OCI-LY1 (cell line): Measurements from ENCODE around the gene CACNG7.

ENCODE experiments used
- H2AFZ ChIP-seq: fragments of 200-600 bp; sonication (generic), shearing (Covaris generic); 2 replicates; pipeline ENCODE4 v1.6.0; 2014; ENCODE audit warnings: antibody characterized with exemption, mild to moderate bottlenecking, low read length
- H3F3A ChIP-seq: fragments of 200-600 bp; sonication (generic), shearing (Covaris generic); 2 replicates; pipeline ENCODE4 v1.6.0; 2014; ENCODE audit warnings: mild to moderate bottlenecking, antibody characterized with exemption, low read length, moderate library complexity; ENCODE audit not compliant: insufficient read depth
- H3K27ac ChIP-seq: fragments of 200-600 bp; sonication (generic); 2 replicates; pipeline ENCODE4 v1.5.1; 2014; ENCODE audit warnings: low read length, mixed run types, mild to moderate bottlenecking, low read depth; ENCODE audit not compliant: poor library complexity, severe bottlenecking
- H3K27me3 ChIP-seq: fragments of 200-600 bp; sonication (generic); 2 replicates; pipeline ENCODE4 v1.6.0; 2014; ENCODE audit warnings: antibody characterized with exemption, mild to moderate bottlenecking, low read length, moderate library complexity; ENCODE audit not compliant: insufficient read depth
- H3K36me3 ChIP-seq: fragments of 200-600 bp; sonication (generic); 2 replicates; pipeline ENCODE4 v1.6.1; 2014; ENCODE audit warnings: mild to moderate bottlenecking, antibody characterized with exemption, low read length, moderate library complexity, mixed read lengths; ENCODE audit not compliant: insufficient read depth
- H3K4me1 ChIP-seq: fragments of 200-600 bp; sonication (generic); 2 replicates; pipeline ENCODE4 v1.5.1; 2014; ENCODE audit warnings: mild to moderate bottlenecking, low read length, moderate library complexity; ENCODE audit not compliant: insufficient read depth, severe bottlenecking
- H3K4me2 ChIP-seq: fragments of 200-600 bp; sonication (generic), shearing (Covaris generic); 2 replicates; pipeline ENCODE4 v1.6.1; 2014; ENCODE audit warnings: low read length
- H3K4me3 ChIP-seq: fragments of 200-600 bp; sonication (generic); 2 replicates; pipeline ENCODE4 v1.5.1; 2014; ENCODE audit warnings: low read length, low read depth, mild to moderate bottlenecking, mixed read lengths; ENCODE audit not compliant: poor library complexity, severe bottlenecking
- H3K79me2 ChIP-seq: fragments of 200-600 bp; shearing (Covaris generic); 2 replicates; pipeline ENCODE4 v1.6.1; 2016; ENCODE audit warnings: mixed run types, low read length, mixed read lengths; ENCODE audit not compliant: insufficient read depth
- H3K9ac ChIP-seq: fragments of 200-600 bp; sonication (generic), shearing (Covaris generic); 2 replicates; pipeline ENCODE4 v1.6.1; 2014; ENCODE audit warnings: mild to moderate bottlenecking, low read length, mixed read lengths
- H3K9me2 ChIP-seq: fragments of 200-600 bp; sonication (generic), shearing (Covaris generic); 2 replicates; pipeline ENCODE4 v1.6.1; 2014; ENCODE audit warnings: low read depth, mild to moderate bottlenecking, low read length, mixed read lengths
- H3K9me3 ChIP-seq: fragments of 200-600 bp; shearing (Covaris generic); 2 replicates; pipeline ENCODE4 v1.6.1; 2014; ENCODE audit warnings: low read length, mixed read lengths
- H4K20me1 ChIP-seq: fragments of 200-600 bp; sonication (generic), shearing (Covaris generic); 2 replicates; pipeline ENCODE4 v1.6.0; 2016; ENCODE audit warnings: mild to moderate bottlenecking, low read length; ENCODE audit not compliant: insufficient read depth
- EZH2 ChIP-seq: fragments of 200-600 bp; sonication (generic), shearing (Covaris generic); IDR thresholded peaks from 2 replicates; pipeline ENCODE4 v1.8.0; 2017; ENCODE audit warnings: borderline replicate concordance, mixed run types, mild to moderate bottlenecking, antibody characterized with exemption, low read length, moderate library complexity, mixed read lengths
- TF ChIP-seq, protein P1 (sequence below): fragments of 200-600 bp; sonication (generic), shearing (Covaris generic); IDR thresholded peaks from 2 replicates; pipeline ENCODE4 v1.5.1; 2017; ENCODE audit warnings: mild to moderate bottlenecking, antibody characterized with exemption, low read length, moderate library complexity, mixed read lengths

The CACNG7 gene

DNA sequence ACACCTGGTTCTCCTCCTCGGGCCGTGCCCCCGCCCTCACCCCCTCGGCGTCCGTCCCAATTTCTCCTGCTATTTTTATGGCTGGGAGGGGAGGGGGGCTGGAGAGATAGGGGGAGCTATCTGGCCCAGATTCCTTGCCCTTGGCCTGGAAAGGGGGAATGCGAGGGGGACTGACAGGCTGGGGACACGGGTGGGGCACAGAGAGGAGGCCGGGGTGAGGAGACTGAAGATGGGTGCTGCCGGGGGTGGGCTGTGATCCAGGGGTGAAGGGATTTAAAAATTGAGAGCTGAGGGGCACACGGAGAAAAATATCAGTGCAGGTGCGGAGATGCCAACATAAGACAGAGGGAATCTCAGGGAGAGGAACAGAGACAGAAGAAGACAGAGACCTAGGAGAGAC lies 24.8 kb upstream of the CACNG7 start:
- Histone ChIP-seq H2AFZ (no peak overlapping the region), H4K20me1 (no peaks in the 10 kb centered on the region), H3K27me3 (no peaks in the 10 kb centered on the region), H3K4me1 (no peaks in the 10 kb centered on the region), H3K27ac (no peak overlapping the region), H3K36me3 (no peaks in the 10 kb centered on the region), H3K9me2 (no peaks in the 10 kb centered on the region), H3K79me2 (no peaks in the 10 kb centered on the region), H3F3A (no peaks in the 10 kb centered on the region), H3K4me2 (no peak overlapping the region), H3K9me3 (no peaks in the 10 kb centered on the region), H3K4me3 (no peak overlapping the region), H3K9ac (no peak overlapping the region)
- TF ChIP-seq, protein P1, sequence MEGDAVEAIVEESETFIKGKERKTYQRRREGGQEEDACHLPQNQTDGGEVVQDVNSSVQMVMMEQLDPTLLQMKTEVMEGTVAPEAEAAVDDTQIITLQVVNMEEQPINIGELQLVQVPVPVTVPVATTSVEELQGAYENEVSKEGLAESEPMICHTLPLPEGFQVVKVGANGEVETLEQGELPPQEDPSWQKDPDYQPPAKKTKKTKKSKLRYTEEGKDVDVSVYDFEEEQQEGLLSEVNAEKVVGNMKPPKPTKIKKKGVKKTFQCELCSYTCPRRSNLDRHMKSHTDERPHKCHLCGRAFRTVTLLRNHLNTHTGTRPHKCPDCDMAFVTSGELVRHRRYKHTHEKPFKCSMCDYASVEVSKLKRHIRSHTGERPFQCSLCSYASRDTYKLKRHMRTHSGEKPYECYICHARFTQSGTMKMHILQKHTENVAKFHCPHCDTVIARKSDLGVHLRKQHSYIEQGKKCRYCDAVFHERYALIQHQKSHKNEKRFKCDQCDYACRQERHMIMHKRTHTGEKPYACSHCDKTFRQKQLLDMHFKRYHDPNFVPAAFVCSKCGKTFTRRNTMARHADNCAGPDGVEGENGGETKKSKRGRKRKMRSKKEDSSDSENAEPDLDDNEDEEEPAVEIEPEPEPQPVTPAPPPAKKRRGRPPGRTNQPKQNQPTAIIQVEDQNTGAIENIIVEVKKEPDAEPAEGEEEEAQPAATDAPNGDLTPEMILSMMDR, result no peak
- TF ChIP-seq EZH2, result no peak

DNA sequence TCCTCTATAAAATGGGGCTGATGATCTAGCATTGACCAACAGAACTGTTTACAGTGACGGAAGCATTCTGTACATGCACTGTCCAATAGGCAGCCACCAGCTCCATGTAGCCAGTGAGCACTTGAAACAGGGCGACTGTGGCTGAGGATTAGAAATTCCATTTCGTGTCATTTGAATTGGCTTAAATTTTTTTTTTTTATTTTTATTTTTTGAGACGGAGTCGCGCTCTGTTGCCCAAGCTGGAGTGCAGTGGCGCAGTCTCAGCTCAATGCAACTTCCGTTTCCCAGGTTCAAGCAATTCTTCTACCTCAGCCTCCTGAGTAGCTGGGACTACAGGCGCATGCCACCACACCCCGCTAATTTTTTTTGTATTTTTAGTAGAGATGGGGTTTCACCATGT lies 24.0 kb upstream of the CACNG7 start:
- Histone ChIP-seq H2AFZ (no peak overlapping the region), H3K27ac (no peak overlapping the region), H3K4me2 (no peak overlapping the region), H3K79me2 (no peaks in the 10 kb centered on the region), H3K27me3 (no peaks in the 10 kb centered on the region), H3K9ac (no peak overlapping the region), H3K36me3 (no peaks in the 10 kb centered on the region), H3F3A (no peaks in the 10 kb centered on the region), H3K4me1 (no peaks in the 10 kb centered on the region), H3K4me3 (no peak overlapping the region), H4K20me1 (no peaks in the 10 kb centered on the region), H3K9me3 (no peaks in the 10 kb centered on the region), H3K9me2 (no peaks in the 10 kb centered on the region)
- TF ChIP-seq EZH2, result no peak
- TF ChIP-seq, protein P1, result no peak

- H3K27ac ChIP-seq, result no peak overlapping the region
- no peaks in the 10 kb centered on the region for H3F3A ChIP-seq
- no peaks in the 10 kb centered on the region for H3K4me1 ChIP-seq
- no peak overlapping the region for H2AFZ ChIP-seq
- H3K4me3 ChIP-seq, result no peak overlapping the region
- H3K79me2 ChIP-seq, result no peaks in the 10 kb centered on the region
- H3K27me3 ChIP-seq, result no peaks in the 10 kb centered on the region
- no peaks in the 10 kb centered on the region for H3K9me2 ChIP-seq
- no peak overlapping the region for H3K4me2 ChIP-seq
- no peaks in the 10 kb centered on the region for H3K9me3 ChIP-seq
- H3K36me3 ChIP-seq, result no peaks in the 10 kb centered on the region
- TF ChIP-seq, protein P1, result no peak
- no peak for TF ChIP-seq EZH2
- H4K20me1 ChIP-seq, result no peaks in the 10 kb centered on the region
- H3K9ac ChIP-seq, result no peak overlapping the region
These were observed 16.6 kb upstream of the CACNG7 start for GRCh38 chr19:53892301-53892980.
